ENCODE data around the gene ZNF613. TPM values are rescaled to one million over a fixed set of nuclear protein-coding genes. Genes with fewer than 3 reads are reported as not detected.

ZNF613 gene
- total and polyA plus RNA-seq, 2 donors (not counting 3 experiments of a cell fraction or from before 2014, with no cell fraction given) = 1.7 to 6.5 TPM

GRCh38 chr19:51944798-51945552, 17.7 kb downstream of the ZNF613 start:
- Histone ChIP-seq H3K9me3 (replicated peaks; ENCODE audit: control insufficient read depth, insufficient read depth, low read length) (peaks cover 23% of the 10 kb centered on the region), H3K4me1 (ENCODE audit: control insufficient read depth, extremely low read depth, insufficient read depth, low read length) (no peaks in the 10 kb centered on the region), H3K4me2 (ENCODE audit: insufficient read depth, low read length) (no peak overlapping the region), H3K4me3 (replicated peaks in 1 of 3; ENCODE audit: insufficient read depth in 1 of 3, low read depth in 1 of 3, low read length in 3 of 3) (no peak overlapping the region), H3K27me3 (ENCODE audit: control insufficient read depth in 2 of 2, insufficient read depth in 2 of 2, low read length in 2 of 2) (no peaks in the 10 kb centered on the region), H3K9ac (replicated peaks; ENCODE audit: extremely low read depth, insufficient read depth, low read length) (no peak overlapping the region), H3K36me3 (ENCODE audit: control insufficient read depth in 2 of 2, extremely low read depth in 1 of 2, insufficient read depth in 2 of 2, low read length in 2 of 2) (peaks cover 23 to 24% of the 10 kb centered on the region in 2 experiments), H4K20me1 (replicated peaks; ENCODE audit: control insufficient read depth, extremely low read depth, insufficient read depth, low read length) (no peaks in the 10 kb centered on the region), H3K27ac (ENCODE audit: insufficient read depth, low read depth, low read length) (no peak overlapping the region), H3K9me1 (replicated peaks; ENCODE audit: control insufficient read depth, extremely low read depth, insufficient read depth, low read length) (no peaks in the 10 kb centered on the region), H2AFZ (ENCODE audit: low read depth, low read length) (no peak overlapping the region), H3K79me2 (ENCODE audit: control insufficient read depth, insufficient read depth, low read length) (no peaks in the 10 kb centered on the region)
- dilution Hi-C loops (cut with MboI; ENCODE audit: extremely low pct_ligation_motif_present, low sequenced_read_pairs) (no loop called here), intact Hi-C loops (cut with micrococcal nuclease) (no loop called here)
- CTCF ChIA-PET = no interaction called here
- TF ChIP-seq GATA2 (IDR thresholded peaks at IDR 0.05; ENCODE audit: insufficient read depth, insufficient read length, low read depth, low read length) (no peak), JUN (IDR thresholded peaks at IDR 0.05; ENCODE audit: borderline replicate concordance, insufficient read depth, insufficient read length, low read depth) (no peak), MYC (IDR thresholded peaks at IDR 0.05; ENCODE audit: low read depth, low read length) (no peak), FOS (IDR thresholded peaks at IDR 0.05; ENCODE audit: borderline replicate concordance, insufficient read depth, low read length) (no peak), EZH2 (IDR thresholded peaks at IDR 0.05; ENCODE audit: borderline replicate concordance, low read depth, low read length, severe bottlenecking) (no peak), MAX (IDR thresholded peaks at IDR 0.05; ENCODE audit: insufficient read depth, insufficient read length) (no peak), POLR2A (IDR thresholded peaks at IDR 0.05; ENCODE audit: low read depth, low read length) (no peak), CTCF (IDR thresholded peaks at IDR 0.05; ENCODE audit: extremely low read depth in 1 of 2, insufficient read depth in 1 of 2, low read depth in 1 of 2, low read length in 2 of 2) (no peak), POLR2AphosphoS5 (IDR thresholded peaks at IDR 0.05; ENCODE audit: insufficient read depth, low read depth, low read length) (no peak)
- FAIRE-seq (no peak), DNase-seq (ENCODE audit: low read depth, low spot score) (no peak)
- BruUV-seq (replicated peaks) = no TSS peak
- POLR2A ChIA-PET = no interaction called here

All from endothelial cell of umbilical vein (primary cell).